K562 (cell line): ENCODE measurements around the gene LIPE. TPM values are rescaled to one million over a fixed set of nuclear protein-coding genes. Genes with fewer than 3 reads are reported as not detected.

ENCODE experiments used
- ATAC-seq: fragments of 200-7000 bp; cut with Tn5 transposase; 3 replicates; pipeline ENCODE4 v1.9.1; 2020; ENCODE audit warnings: moderate library complexity
- BruUV-seq: library from RNA; stranded (reverse); fragments of 400-500 nt; replicated peaks from 2 replicates; lab custom pipeline; 2021; lab: Mats Ljungman, UMichigan
- CTCF ChIA-PET: fragments of 300-600 bp; formaldehyde crosslinking; extraction: SDS; loops from one replicate; lab custom pipeline; 2021; ENCODE audit warnings: low intra/inter-chr PET ratio; lab: Yijun Ruan, JAX
- POLR2A ChIA-PET: fragments of 300-600, 350-650 bp; sonication (Branson Sonifier 250); formaldehyde crosslinking; extraction: SDS; loops from one replicate; lab custom pipeline; 2021; ENCODE audit warnings: antibody characterized with exemption, inconsistent platforms; lab: Yijun Ruan, JAX
- DNase-seq, 4 experiments: peaks; one replicate each; pipeline versions ENCODE4 v3.0.0 to v3.0.0-alpha.2; 2011 to 2018; ENCODE audit warnings: low spot score in 3 of 4, mixed read lengths in 3 of 4; ENCODE audit errors: extremely low read depth in 1 of 4
- FAIRE-seq: peaks from 2 replicates; lab custom pipeline; 2011; peaks lifted over from hg19 to GRCh38; lab: Jason Lieb, UNC
- H2AFZ ChIP-seq: 2 replicates; pipeline ENCODE4 v1.6.0; 2011; ENCODE audit warnings: low read depth, low read length, control low read depth, inconsistent platforms
- H3K27ac ChIP-seq: fragments of 200-600 bp; 3 replicates; pipeline ENCODE4 v1.8.0; 2011; ENCODE audit warnings: low read depth, mild to moderate bottlenecking, control low read depth, inconsistent platforms, low read length, moderate library complexity, mixed read lengths; ENCODE audit errors: extremely low read depth
- H3K27me3 ChIP-seq, 2 experiments: fragments of 300-600 bp in 1 of 2; 2 replicates in 1 of 2; 3 replicates in 1 of 2; pipeline versions ENCODE4 v1.6.0 to v1.8.0; 2011; ENCODE audit warnings: inconsistent platforms in 2 of 2, low read length in 2 of 2, mild to moderate bottlenecking in 1 of 2, mixed read lengths in 1 of 2, moderate library complexity in 1 of 2; ENCODE audit not compliant: control insufficient read depth in 2 of 2, insufficient read depth in 2 of 2
- H3K36me3 ChIP-seq: fragments of 300-600 bp; 3 replicates; pipeline ENCODE4 v1.8.0; 2011; ENCODE audit warnings: mild to moderate bottlenecking, low read length, inconsistent platforms; ENCODE audit not compliant: control insufficient read depth, insufficient read depth
- H3K4me1 ChIP-seq, 2 experiments: fragments of 200-600 bp in 1 of 2; replicated peaks in 1 of 2; 2 replicates in 1 of 2; 3 replicates in 1 of 2; pipeline versions ENCODE4 v1.5.1 to v1.8.0; 2011; ENCODE audit warnings: inconsistent platforms in 2 of 2, low read length in 2 of 2, mild to moderate bottlenecking in 1 of 2, mixed read lengths in 1 of 2, moderate library complexity in 1 of 2; ENCODE audit not compliant: control insufficient read depth in 2 of 2, insufficient read depth in 2 of 2
- H3K4me2 ChIP-seq: 2 replicates; pipeline ENCODE4 v1.6.1; 2011; ENCODE audit warnings: low read length, control low read depth, inconsistent platforms, mixed read lengths; ENCODE audit not compliant: insufficient read depth
- H3K4me3 ChIP-seq: fragments of 200-600 bp; sonication (generic), shearing (Covaris generic); 2 replicates; pipeline ENCODE4 v1.5.1; 2016; ENCODE audit warnings: control low read depth, inconsistent platforms
- H3K79me2 ChIP-seq: fragments of 200-600 bp; 3 replicates; pipeline ENCODE4 v1.8.0; 2011; ENCODE audit warnings: low read length, inconsistent platforms; ENCODE audit not compliant: control insufficient read depth, insufficient read depth
- H3K9ac ChIP-seq, 2 experiments: 2 replicates each; pipeline versions ENCODE4 v1.6.0 to v1.6.1; 2011; ENCODE audit warnings: low read depth in 2 of 2, low read length in 2 of 2, control low read depth in 1 of 2, inconsistent platforms in 1 of 2, mild to moderate bottlenecking in 1 of 2, mixed read lengths in 1 of 2; ENCODE audit not compliant: insufficient read depth in 1 of 2
- H3K9me1 ChIP-seq: one replicate; pipeline ENCODE4 v1.6.0; 2011; ENCODE audit warnings: inconsistent platforms, mild to moderate bottlenecking, low read length, moderate library complexity; ENCODE audit not compliant: control insufficient read depth, insufficient read depth
- H3K9me3 ChIP-seq: replicated peaks from 2 replicates; pipeline ENCODE4 v1.5.1; 2011; ENCODE audit warnings: low read depth, low read length, inconsistent platforms; ENCODE audit not compliant: control insufficient read depth, insufficient read depth
- H4K20me1 ChIP-seq: replicated peaks from 2 replicates; pipeline ENCODE4 v1.6.1; 2011; ENCODE audit warnings: low read length, inconsistent platforms, mixed read lengths; ENCODE audit not compliant: control insufficient read depth, insufficient read depth
- CGGBP1 ChIP-seq: fragments of 250-450 bp; sonication (Bioruptor Pico); IDR thresholded peaks from 2 replicates; pipeline ENCODE4 v1.9.0; 2021; ENCODE audit warnings: mild to moderate bottlenecking
- DMBX1 ChIP-seq: fragments of 250-450 bp; sonication (Bioruptor Pico); IDR thresholded peaks from 2 replicates; pipeline ENCODE4 v1.8.0; 2022; ENCODE audit warnings: inconsistent platforms, mild to moderate bottlenecking, moderate library complexity, borderline replicate concordance
- ETV5 ChIP-seq: sonication (generic); formaldehyde crosslinking; IDR thresholded peaks from 2 replicates; pipeline ENCODE4 v1.4.0; 2020; ENCODE audit warnings: low read depth, mild to moderate bottlenecking, missing genetic modification reagents
- MTA2 ChIP-seq: fragments of 450-650 bp; IDR thresholded peaks from 2 replicates; pipeline ENCODE4 v1.6.1; 2016; ENCODE audit warnings: low read depth
- NRF1 ChIP-seq, 2 experiments: fragments of 450-650 bp; IDR thresholded peaks in 1 of 2; conservative IDR thresholded peaks in 1 of 2; 2 replicates each; pipeline ENCODE4 v1.6.1; 2014; ENCODE audit warnings: mild to moderate bottlenecking in 2 of 2
- ZKSCAN3 ChIP-seq: fragments of 250-450 bp; sonication (Bioruptor Pico); IDR thresholded peaks from 2 replicates; pipeline ENCODE4 v1.4.0; 2020
- ZNF197 ChIP-seq: fragments of 200-800 bp; sonication (Bioruptor generic); IDR thresholded peaks from 2 replicates; pipeline ENCODE4 v1.6.1; 2016; ENCODE audit warnings: low read depth, missing genetic modification characterization, missing compliant biosample characterization
- ZNF224 ChIP-seq: sonication (generic); formaldehyde crosslinking; IDR thresholded peaks from 2 replicates; pipeline ENCODE4 v1.8.0; 2022; ENCODE audit warnings: mild to moderate bottlenecking, missing genetic modification reagents
- ZNF445 ChIP-seq: fragments of 250-450 bp; sonication (Bioruptor Pico); IDR thresholded peaks from 2 replicates; pipeline ENCODE4 v1.4.0; 2020; ENCODE audit warnings: low read depth, mild to moderate bottlenecking, moderate library complexity
- WGBS: fragments of 100-300 bp; shearing (Covaris generic); methylation state at CpG from one replicate; pipeline ENCODE4 v1.1.6; 2016; ENCODE audit warnings: low coverage, mixed read lengths; ENCODE audit not compliant: insufficient coverage; ENCODE audit errors: missing lambda C conversion rate; 5-methylcytosine and 5-hydroxymethylcytosine counted together
- in situ Hi-C: fragments of 300-500 bp; cut with MboI; formaldehyde crosslinking; loops from 4 replicates; pipeline ENCODE4 v1.15.0; 2018; ENCODE audit warnings: inconsistent platforms, mixed read lengths
- intact Hi-C: fragments of 100-400 bp; cut with micrococcal nuclease; formaldehyde crosslinking; loops from 2 replicates; pipeline ENCODE4 v1.14.2; 2022
- polyA plus RNA-seq, 8 experiments: library from polyadenylated mRNA; depleted of rRNA in 4 of 8; stranded (reverse) in 5 of 8; unstranded in 3 of 8; fragments of >200 nt; fragmentation: Nextera tagmentation in 2 of 8; fragmentation: Illumina TruSeq in 1 of 8; extraction: Ambion mirVana in 2 of 8; extraction: Trizol in 1 of 8; gene quantifications; 2 replicates each; pipeline versions ENCODE4 v1.2.1 to v1.2.3, GENCODE V29; 2011 to 2014; ENCODE audit warnings: inconsistent platforms in 1 of 8, missing spikeins in 1 of 8
- total RNA-seq, 7 experiments: library from RNA; depleted of rRNA in 6 of 7; stranded (reverse); fragments of >200 nt in 6 of 7; fragmentation: Illumina TruSeq in 2 of 7; extraction: Trizol in 2 of 7; gene quantifications; 2 replicates each; pipeline versions ENCODE4 v1.2.1 to v1.2.3, GENCODE V29; 2011 to 2021; ENCODE audit warnings: low replicate concordance in 1 of 7

Gene LIPE
- total and polyA plus RNA-seq, 9 of the 15 experiments (the other 6 are each of a cell fraction or from before 2014, with no cell fraction given): 0.22 TPM; not detected in 8

GRCh38 chr19:42380155-42380554, 47.0 kb downstream of the LIPE start (continued):
- TF ChIP-seq ZNF197 (no peak), DMBX1 (CRISPR knock-in tag) (no peak), ZKSCAN3 (no peak), MTA2 (no peak), ETV5 (CRISPR knock-in tag) (no peak), ZNF445 (CRISPR knock-in tag) (no peak), ZNF224 (CRISPR knock-in tag) (no peak), CGGBP1 (CRISPR knock-in tag) (no peak)
- TF ChIP-seq, all 486 proteins: peak for 0

GRCh38 chr19:42378225-42379215, 48.7 kb downstream of the LIPE start:
- H3K4me2 ChIP-seq: no peak overlapping the region
- ATAC-seq (no peak), FAIRE-seq (no peak), DNase-seq (no peak)
- H3K9ac ChIP-seq: no peak overlapping the region
- no peak overlapping the region for H2AFZ ChIP-seq
- H4K20me1 ChIP-seq: no peaks in the 10 kb centered on the region
- no peaks in the 10 kb centered on the region; the same call in 2 of the 3 replicates for H3K36me3 ChIP-seq
- WGBS: 21% methylated on average over 17 of the region's 17 CpGs
- no TSS peak for BruUV-seq
- H3K4me3 ChIP-seq: no peak overlapping the region
- intact Hi-C loops (no loop called here), in situ Hi-C loops (no loop called here)
- no peaks in the 10 kb centered on the region for H3K79me2 ChIP-seq
- no peak overlapping the region for H3K27ac ChIP-seq
- peaks cover 18 to 50% of the 10 kb centered on the region in 2 experiments; a peak in 4 of 5 replicates for H3K27me3 ChIP-seq
- H3K4me1 ChIP-seq: peaks cover 0 to 23% of the 10 kb centered on the region in 2 experiments; a peak in 3 of 5 replicates
- H3K9me1 ChIP-seq: no peaks in the 10 kb centered on the region
- ChIA-PET CTCF (interaction anchor here (0.6 kb wide), 1 partner anchor 270 kb away, joined by 3 read pairs; no protein-coding TSS in a partner anchor), POLR2A (interaction anchor here (1.0 to 1.9 kb wide), 4 partner anchors 13 to 20 kb away, joined by 4 to 7 read pairs (median 5); no protein-coding TSS in a partner anchor)
- H3K9me3 ChIP-seq: no peaks in the 10 kb centered on the region
- no peak for TF ChIP-seq NRF1 (conservative IDR thresholded peaks at IDR 0.05 in 1 of 2, IDR thresholded peaks at IDR 0.05 in 1 of 2)
